GM18873 (cell line): Measurements from ENCODE around the gene CHRM4.
"Not testable (repeated sequence)": the region's sequence is repeated elsewhere in the genome, so short reads cannot be mapped to it uniquely, and the experiment has no call there.

Source experiments
- ATAC-seq: cut with Tn5 transposase; IDR thresholded peaks from one replicate; pipeline ENCODE4 v1.9.1; 2021; ENCODE audit warnings: mild to moderate bottlenecking, moderate library complexity, moderate number of reproducible peaks; ENCODE audit not compliant: unreplicated experiment, low FRiP score

The CHRM4 gene

DNA sequence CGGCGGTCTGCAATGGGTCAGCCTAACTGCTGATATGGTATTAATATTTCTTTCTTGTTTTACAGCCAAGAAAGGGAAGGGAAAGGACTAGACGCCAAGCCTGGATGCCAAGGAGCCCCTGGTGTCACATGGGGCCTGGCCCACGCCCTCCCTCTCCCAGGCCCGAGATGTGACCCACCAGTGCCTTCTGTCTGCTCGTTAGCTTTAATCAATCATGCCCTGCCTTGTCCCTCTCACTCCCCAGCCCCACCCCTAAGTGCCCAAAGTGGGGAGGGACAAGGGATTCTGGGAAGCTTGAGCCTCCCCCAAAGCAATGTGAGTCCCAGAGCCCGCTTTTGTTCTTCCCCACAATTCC is 8.2 kb downstream of the CHRM4 start:
- no peak for ATAC-seq

DNA sequence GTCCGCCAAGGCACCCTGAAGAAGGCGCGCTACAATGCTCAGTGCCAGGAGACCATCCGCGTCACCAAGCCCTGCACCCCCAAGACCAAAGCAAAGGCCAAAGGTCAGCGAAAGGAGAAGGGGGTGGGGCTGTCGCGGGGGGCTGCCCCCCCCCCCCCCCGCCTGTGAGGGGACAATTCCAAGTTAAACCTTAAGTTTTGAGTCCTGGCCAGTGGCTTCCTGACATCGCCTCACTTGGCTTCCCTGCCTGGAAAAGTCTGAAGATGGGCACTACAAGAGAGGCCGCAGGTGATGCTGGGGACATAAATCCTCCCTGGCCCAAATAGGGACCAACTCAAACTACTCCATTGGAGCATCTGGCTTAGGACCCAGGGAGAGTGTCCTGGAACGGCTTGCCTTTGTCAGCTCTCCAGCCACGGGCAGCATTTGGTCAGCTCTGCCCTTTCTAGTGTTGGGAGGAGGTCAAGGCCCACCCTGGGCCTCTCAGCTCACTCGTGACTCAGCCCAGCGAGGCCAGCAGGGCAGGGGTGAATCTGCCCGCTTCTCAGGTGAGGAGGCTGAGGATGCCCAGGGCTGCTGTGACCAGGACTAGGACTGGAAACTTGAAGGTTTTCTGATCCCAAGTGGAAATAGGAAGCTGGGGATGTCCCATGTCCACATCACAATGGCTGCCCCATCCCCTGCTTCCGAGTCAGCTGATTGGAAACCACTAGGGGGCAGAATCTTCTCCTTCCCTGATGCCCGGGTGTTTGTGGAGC is 8.8 kb downstream of the CHRM4 start:
- no peak for ATAC-seq

DNA sequence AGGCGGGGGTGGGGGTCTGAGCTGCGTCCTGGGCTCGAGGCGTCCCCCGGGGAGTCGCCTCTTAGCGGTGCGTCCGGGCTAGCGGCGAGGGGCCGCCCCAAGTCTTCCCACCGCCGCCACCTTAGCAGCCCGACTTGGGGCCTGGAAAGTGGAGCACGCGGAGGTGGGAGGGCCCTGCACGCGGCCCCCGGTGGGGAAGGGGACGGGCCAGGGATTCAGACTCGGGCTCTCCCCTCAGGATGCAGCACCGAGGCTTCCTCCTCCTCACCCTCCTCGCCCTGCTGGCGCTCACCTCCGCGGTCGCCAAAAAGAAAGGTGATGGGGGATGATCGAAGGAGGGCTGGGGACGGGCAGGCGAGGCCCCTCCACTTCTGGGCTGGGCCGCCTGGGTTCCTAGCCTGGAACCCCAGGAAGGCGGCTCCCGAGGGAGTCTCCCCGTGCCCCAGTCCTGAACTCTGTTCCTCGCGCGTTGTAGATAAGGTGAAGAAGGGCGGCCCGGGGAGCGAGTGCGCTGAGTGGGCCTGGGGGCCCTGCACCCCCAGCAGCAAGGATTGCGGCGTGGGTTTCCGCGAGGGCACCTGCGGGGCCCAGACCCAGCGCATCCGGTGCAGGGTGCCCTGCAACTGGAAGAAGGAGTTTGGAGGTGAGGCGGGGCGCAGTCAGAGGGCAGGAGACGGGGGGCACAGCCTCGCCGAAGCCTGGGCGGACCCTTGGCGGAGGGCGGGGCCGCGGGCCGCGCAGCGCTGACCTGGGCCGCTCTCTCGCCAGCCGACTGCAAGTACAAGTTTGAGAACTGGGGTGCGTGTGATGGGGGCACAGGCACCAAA is 9.5 kb downstream of the CHRM4 start:
- no peak for ATAC-seq

DNA sequence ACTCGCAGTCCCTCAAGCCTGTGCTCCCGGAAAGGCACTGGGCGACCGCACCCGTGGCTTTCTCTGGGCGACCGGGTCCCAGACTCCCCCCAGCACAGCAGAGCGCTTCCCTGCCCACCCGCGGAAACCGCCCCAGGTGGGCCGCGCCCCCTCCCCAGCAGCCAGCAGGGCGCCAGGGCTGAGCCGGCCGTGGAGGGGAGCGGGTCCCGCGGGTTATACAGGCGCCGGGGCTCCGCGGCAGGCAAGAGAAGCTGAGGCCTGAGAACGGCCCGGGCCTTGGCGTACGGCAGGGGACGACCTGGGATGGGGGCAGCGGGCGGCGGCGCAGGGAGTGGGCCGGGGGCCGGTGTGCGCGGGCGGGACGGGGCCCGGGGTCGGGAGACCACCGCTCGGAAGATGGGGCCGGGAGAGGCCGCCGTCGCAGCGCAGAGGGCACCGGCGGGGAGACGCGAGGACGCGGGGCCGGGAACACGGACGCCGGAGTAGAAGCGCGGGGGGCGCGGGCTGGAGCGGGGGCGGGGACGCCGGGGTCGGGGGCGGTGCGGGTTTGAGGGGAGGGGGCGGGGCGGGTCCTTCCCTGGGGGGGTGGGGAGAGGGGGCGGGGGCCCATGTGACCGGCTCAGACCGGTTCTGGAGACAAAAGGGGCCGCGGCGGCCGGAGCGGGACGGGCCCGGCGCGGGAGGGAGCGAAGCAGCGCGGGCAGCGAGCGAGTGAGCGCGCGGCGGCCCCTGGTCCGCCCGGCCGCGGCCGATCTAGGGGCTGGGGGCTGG is 10.3 kb downstream of the CHRM4 start, which contains the start of gene MDK:
TSS of gene MDK (plus strand) at position 622 of the 771 bp plus-strand sequence. CDS start 389 bp downstream, outside the sequence.
- no peak for ATAC-seq

DNA sequence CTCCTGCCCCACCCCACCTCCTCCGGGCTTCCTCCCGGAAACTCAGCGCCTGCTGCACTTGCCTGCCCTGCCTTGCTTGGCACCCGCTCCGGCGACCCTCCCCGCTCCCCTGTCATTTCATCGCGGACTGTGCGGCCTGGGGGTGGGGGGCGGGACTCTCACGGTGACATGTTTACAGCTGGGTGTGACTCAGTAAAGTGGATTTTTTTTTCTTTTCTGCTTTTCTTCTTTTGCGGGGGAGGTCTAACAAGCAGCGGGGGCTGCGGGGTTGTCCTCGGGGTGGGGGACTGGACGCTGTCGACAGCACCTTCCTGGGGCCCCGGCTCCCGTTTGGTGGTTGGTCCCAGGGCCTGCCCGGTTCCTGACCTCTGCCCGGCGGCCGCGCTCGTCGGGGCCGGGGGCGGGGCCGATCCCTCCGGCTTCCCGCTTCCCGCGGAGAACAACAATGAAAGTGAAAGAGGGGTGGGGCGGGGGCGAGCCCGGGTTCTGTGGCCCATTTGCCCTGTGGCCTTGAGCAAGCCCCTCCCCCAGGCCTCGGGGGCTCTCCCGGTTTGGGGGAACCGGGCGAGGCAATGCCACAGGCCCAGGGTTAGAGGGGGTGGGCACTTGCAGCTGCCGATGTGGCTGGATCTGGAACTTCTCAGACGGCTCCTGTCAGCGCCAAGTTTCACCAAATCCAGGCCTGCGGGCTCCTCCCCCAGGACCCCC is 11.1 kb downstream of the CHRM4 start:
- no peak for ATAC-seq

DNA sequence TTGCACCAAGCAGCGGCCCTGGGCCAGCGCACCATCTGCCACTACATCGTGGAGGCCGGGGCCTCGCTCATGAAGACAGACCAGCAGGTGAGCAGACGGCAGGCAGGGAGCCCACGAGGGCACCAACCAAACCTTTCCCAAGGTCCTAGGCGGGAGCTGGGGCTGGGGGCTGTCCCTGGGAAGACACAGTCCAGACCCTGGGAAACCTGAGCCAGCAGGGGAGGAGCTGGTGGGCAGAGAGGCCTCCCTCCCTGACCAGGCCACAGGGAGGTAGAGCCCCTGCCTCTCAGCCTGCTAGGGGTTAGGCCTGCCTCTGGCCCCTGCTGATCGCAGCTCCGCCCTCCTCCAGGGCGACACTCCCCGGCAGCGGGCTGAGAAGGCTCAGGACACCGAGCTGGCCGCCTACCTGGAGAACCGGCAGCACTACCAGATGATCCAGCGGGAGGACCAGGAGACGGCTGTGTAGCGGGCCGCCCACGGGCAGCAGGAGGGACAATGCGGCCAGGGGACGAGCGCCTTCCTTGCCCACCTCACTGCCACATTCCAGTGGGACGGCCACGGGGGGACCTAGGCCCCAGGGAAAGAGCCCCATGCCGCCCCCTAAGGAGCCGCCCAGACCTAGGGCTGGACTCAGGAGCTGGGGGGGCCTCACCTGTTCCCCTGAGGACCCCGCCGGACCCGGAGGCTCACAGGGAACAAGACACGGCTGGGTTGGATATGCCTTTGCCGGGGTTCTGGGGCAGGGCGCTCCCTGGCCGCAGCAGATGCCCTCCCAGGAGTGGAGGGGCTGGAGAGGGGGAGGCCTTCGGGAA is 11.9 kb downstream of the CHRM4 start:
- not testable (repeated sequence) for ATAC-seq

DNA sequence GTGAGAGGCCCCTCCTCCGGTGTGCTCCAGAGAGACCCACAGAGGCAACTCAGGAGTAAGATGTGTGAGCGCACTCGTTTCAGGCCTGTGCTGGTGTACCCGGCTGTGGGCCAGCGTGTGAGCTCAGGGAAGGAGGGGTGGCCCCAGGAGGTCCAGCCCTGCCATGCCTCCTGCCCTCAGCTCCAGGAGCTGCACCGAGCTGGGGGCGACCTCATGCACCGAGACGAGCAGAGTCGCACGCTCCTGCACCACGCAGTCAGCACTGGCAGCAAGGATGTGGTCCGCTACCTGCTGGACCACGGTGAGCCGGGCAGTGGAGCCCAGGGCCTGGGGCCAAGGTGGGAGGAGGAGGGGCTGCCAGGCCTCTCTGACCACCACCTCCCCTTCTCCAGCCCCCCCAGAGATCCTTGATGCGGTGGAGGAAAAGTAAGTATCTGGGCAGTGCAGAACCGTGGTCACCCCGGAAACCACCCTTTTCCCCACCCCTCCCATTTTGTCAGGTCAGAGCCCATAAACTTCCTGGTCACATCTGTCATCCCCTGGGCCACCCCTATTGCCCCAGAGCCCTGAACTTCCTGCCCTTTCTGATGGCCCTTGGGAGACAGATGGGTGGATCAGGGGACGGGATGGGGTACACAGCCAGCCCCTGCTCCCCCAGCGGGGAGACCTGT is 12.6 kb downstream of the CHRM4 start:
- ATAC-seq: no peak

DNA sequence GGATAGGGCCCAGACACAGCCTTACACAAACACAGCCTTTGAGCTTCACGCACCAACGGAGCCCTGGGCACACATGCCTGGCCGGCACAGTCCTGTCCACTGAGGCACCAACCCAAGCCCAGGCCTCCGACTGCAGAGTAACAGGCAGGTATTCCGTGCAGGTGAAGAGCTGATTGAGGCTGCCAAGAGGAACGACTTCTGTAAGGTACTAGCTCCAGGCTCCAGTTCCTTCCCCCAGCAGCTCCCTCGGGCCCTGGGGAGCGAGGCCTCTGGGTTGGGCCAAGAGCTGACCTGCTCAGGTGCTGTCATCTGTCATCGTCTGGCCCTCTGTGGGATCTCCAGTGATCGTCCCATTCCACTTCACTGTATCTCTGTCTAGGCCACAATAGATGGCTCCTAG is 13.3 kb downstream of the CHRM4 start:
- ATAC-seq: no peak

DNA sequence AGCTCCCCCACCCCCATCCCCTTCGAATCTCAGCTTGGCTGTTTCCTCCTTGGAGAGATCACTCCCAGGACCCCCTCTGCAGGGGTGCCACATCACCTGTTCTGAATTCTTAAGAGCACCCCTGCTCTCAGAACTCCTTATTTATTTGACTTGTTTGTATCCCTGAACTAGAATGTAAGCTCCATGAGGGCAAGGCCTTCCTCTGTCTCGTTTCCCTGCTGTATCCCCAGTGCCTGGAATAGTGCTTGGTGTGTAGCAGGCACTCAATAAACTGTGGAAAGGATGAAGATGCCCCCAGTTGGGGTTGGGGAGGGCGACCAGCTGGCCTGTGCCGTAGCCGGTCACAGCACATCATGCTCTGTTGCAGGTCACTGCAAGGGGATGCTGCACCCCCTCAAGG is 13.7 kb downstream of the CHRM4 start:
- no peak for ATAC-seq

DNA sequence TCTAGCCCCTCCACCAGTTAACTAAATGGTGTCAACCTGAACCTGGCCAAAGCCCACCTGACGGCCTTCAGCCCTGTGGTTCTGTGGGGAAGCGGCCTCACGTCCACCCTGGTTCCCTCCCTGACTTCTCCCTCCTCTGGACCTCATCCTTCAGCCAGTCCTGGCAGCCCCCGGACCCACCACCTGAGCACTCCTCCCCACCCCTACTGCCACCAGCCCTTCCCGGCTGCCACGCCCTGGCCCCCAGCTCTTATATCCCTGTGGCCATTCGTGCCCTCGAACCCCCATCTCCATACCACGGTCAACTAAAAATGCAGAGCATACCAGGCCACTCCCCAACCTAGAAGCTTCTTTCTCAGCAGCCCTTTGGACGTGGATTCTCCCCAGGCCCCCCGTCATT is 14.3 kb downstream of the CHRM4 start:
- no peak for ATAC-seq

DNA sequence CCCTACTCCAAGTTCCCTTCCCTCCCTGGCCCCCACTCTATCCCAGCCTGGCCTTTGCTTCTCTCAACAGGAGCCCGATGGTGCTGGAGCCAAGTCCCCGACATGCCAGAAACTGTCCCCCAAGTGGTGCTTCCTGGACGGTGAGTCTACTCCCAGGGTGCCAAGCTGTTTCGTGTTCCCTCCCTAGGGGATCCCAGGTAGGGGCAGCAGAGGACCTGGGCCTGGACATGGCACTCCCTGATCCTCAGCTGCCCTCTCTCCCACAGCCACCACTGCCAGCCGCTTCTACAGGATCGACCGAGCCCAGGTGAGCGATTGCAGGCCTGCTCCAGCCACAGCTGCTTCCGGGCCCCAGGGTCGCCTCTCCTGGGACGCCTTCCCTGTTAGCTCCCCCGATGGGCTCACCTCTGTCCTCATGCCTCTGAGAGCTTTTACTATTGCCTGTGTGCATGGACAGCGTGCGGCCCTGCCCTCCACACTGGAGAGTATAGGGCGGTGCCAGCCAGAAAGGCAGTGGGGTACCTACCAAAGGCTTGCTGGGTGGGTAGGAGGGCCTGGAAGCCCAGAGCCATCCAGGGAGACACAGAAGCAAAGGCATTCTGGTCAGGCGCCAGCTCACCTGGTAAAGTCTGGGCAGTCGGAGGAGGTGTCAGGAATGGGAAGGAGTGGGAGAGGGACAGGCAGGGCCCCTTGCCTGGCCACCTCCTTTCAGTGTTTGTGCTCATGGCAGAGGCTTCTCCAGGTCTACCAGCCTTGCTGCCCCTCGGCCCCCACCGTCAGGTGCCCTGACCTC is 15.1 kb downstream of the CHRM4 start:
- ATAC-seq: no peak

DNA sequence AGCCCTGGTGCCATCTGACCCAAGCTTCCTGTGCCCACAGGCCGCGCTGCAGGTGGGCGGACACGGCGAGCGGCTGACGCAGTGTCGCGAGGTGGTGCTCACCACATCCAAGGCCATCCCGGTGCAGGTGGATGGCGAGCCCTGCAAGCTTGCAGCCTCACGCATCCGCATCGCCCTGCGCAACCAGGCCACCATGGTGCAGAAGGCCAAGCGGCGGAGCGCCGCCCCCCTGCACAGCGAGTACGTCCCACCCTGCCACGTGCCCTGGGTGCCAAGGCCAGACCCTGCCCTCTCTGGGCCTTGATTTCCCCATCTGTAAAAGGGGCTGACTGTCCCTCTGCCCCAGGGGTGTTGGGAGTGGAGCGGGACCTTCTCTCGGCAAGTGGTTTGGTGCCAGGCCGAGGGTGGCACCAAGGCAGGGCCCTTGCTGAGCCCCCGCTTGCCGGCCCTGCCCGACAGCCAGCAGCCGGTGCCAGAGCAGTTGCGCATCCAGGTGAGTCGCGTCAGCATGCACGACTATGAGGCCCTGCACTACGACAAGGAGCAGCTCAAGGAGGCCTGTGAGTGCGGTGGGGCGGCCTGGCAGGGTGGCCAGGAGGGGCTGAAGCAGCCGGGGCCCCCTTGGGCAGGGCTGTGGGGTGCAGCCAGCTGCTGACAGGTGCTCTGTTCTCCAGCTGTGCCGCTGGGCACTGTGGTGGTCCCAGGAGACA is 16.0 kb downstream of the CHRM4 start:
- no peak for ATAC-seq

DNA sequence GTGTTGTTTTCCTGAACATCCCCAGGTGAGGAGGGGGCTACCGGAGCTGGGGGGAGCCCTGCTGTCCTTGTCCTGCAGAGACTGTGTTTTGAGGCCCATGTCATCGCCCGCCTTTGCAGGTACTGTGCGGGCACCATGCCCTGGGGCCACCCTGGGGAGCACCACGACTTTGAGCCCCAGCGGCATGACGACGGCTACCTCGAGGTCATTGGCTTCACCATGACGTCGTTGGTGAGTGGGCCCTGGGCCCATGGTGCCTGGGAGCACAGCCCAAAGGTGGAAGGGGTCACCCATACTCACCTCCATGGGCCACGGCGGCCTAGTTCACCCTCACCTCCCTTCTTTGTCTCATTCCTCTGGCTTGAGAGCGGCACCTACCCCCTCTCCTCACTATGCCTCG is 16.8 kb downstream of the CHRM4 start:
- ATAC-seq: no peak

DNA sequence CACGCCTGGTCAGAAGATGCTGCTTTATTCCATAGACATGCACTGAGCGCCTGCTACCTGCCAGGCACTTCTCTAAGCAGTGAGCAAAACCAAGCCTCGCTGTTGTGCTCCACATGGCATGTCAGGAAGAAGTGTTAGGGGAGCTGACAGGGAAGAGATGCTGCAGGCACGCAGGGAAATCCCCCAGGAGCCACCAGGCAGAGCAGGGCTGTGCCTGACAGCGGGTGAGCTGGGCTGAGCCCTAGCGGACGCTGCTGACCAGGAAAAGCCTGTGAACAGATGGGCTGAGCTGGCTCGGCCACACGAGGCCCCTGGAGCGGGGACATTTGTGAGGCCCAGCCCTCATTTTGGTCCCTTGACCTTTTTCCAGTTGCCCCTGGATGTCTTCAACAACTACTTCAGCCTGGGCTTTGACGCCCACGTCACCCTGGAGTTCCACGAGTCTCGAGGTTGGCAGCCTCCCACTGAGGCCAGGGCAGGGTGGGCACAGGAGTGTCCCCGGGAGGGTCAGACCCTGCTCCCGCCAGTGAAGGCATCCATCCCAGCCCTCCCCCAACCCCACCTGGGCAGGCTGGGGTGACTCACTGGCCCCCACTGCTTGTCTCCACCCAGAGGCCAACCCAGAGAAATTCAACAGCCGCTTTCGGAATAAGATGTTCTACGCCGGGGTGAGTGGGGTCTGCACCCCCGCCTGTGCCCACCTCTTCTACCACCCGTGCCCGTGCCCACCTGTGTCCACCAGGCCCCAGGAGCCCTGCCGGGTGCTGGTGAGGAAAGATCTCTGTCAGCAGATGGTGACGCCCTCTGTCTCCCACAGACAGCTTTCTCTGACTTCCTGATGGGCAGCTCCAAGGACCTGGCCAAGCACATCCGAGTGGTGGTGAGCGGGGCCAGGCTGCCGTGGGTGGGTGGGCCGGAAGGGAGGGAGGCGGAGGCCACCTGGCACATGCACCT is 17.5 kb downstream of the CHRM4 start:
- ATAC-seq: no peak

DNA sequence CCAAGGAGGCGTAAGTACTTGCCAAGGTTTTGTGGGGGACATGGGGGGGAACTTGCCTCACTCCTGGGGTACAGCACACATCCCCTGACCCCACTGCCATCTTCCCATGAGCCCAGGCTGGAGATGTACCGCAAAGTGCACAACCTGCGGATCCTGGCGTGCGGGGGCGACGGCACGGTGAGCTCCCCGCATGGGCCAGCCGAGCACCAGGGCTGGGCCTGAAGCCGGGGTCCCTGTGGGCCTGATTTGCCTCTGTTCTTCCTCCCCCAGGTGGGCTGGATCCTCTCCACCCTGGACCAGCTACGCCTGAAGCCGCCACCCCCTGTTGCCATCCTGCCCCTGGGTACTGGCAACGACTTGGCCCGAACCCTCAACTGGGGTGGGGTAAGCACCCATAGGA is 19.1 kb downstream of the CHRM4 start:
- ATAC-seq: not testable (repeated sequence)

DNA sequence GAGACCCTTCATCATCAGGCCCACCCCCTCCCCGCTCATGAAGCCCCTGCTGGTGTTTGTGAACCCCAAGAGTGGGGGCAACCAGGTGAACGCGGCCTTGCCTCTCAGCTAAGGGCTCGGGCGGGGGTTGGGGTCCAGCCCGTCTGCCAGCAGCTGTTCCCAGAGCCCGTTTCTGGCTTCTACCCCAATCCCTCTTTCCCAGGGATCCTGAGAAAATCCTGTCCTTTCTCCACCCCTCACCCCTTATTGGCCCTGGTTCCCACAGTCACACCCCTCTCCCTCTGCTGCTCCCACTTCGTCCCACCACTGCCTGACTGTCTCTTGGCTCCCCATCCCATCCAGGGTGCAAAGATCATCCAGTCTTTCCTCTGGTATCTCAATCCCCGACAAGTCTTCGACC is 19.5 kb downstream of the CHRM4 start:
- ATAC-seq: no peak

DNA sequence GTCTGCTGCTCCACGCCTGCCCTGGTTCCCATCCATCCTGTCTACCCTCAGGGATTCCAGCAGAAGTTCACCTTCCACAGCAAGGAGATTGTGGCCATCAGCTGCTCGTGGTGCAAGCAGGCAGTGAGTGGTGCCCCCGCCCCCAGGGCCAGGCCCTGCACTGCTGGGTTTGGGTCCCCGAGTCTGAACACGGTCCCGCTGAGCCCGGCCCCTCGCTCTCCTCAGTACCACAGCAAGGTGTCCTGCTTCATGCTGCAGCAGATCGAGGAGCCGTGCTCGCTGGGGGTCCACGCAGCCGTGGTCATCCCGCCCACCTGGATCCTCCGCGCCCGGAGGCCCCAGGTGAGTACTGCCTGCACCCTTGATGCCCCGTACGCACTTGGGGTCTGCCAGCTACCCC is 20.3 kb downstream of the CHRM4 start:
- ATAC-seq: not testable (repeated sequence)
